GM19463 (cell line): ENCODE data around the gene DCTD.

Experiments used
- ATAC-seq: cut with Tn5 transposase; IDR thresholded peaks from one replicate; pipeline ENCODE4 v1.9.1; 2021; ENCODE audit warnings: mild to moderate bottlenecking, moderate library complexity; ENCODE audit not compliant: unreplicated experiment

The DCTD gene

GRCh38 chr4:182917182-182918043, at the start of gene DCTD:
Gene DCTD, minus strand, starts transcription at chr4:182917386. Its CDS starts 1,818 bp downstream, at chr4:182915568.
- ATAC-seq = peak; percentile 71

DNA sequence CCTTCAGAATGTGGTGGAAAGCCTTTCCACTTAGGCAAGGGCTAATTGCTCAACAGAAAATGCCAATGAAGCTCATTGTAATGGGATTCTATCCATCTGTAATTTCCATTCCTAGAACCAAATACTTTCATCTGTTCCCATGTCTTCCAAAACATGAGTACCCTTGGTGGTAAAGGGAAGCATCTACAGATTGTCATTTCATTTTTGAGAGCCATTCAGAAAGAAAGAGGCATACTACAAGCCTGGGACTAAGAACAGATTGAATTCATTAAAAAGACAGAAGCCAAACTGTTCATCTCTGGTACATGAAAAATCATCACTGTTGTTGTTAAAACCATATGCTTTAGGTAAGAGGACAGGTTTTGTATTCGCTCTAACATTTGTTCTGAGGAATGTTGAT, 43.6 kb upstream of the DCTD start:
- ATAC-seq = no peak

DNA sequence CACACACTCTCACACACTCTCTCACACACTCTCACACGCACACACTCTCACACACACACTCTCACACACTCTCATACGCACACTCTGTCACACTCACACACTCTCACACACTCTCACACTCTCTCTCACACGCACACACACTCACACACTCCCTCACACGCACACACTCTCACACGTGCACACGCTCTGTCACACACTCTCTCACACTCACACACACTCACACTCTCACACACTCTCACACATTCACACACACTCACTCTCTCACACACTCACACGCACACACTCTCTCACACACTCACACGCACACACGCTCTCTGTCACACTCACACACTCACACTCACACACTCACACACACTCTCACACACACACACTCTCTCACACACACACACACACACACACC, 43.0 kb upstream of the DCTD start:
- ATAC-seq = no peak

- no peak for ATAC-seq
Measured at GRCh38 chr4:182955411-182955810, 38.2 kb upstream of the DCTD start.

DNA sequence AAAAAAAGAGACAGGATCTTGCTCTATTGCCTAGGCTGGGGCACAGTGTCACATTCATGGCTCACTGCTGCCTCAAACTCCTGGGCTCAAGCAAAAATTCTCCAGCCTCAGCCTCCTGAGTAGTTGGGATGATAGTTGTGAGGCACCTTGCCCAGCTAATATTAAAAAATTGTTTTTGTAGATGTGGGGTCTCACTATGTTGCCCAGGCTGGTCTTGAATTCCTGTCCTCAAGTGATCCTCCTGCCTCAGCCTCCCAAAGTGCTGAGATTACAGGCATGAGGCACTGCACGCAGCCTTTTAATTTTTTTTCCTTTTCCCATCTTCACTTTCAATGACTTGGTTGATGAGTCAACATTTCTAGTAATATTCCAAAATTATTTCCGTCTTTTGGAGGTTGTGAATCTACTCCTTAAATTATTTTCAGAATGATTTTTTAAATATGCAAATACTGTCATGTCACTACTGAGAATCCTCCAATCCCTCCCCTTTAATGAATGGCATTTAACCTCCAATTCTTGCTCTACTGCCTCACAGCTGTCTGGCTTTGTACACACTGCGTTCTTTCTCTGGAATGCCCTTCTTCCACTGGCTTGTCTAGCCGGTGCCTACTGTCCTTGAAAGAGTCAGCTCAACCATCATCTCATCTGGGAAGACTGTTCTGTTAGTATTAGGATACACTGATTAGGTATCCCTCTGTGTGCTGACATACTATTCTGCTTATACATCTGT, 27.5 kb upstream of the DCTD start:
- ATAC-seq = no peak

GRCh38 chr4:182939680-182940079, 22.5 kb upstream of the DCTD start:
- no peak for ATAC-seq

GRCh38 chr4:182938205-182938645, 21.0 kb upstream of the DCTD start:
- peak; percentile 98 for ATAC-seq

DNA sequence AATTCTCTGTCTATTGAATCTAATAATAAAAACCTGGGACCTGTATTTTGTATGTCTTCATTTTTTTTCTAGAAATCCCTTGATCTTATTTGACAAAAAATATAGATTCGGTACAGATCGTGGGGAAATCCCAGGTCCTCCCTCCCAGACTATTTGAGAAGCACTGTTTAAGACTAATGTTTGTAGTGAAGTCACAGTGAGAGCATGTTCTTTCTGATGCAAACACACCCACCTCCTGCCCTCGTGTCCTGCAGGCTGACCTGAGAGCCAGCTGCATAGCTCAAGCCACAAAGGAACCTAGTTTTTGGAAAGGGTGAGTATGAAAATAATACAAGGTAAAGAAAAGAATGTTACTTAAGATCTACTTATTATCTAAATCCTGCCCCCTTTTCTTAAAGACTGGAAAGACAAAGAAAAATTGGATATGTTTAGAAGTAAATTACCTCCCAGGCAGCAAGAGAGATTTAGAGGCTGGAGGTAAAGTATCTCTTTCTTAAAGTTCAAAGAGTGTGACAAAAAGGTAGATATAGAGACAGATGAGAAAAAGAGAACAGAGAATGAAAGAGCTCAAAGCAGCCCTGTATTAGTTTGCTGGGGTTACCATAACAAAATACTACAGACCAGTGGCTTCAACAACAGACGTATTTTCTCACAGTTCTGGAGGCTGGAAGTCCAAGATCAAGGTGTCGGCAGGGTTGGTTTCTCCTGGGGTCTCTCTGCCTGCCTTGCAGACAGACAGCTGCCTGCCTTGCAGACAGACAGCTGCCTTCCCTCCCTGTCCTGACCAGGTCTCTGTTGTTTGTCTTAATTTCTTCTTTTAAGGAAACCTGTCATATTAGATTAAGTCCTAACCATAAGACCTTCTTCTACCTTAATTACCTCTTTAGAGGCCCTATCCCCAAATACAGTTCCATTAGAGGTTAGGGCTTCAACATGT, 20.4 kb upstream of the DCTD start:
- ATAC-seq = peak; percentile 26

DNA sequence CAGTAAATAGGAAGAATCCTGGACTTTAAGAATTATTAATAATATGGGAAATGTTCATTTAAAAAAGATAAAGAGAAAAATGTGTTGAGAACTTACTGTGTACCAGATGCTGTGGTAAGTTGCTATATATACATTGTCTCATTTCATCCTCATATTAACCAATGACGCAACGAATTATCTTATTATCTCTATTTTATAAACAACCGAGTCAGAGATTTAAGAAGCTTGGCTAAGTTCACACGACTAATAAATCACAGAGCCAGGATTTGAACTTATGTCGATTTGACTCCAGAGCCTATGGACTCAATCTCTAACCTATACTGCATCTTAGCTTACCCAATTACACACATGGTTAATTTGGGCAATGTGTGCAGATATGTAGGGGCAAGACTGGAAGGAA, 15.5 kb upstream of the DCTD start:
- ATAC-seq = no peak

GRCh38 chr4:182931691-182932345, 14.6 kb upstream of the DCTD start:
- ATAC-seq = no peak

GRCh38 chr4:182930889-182931288, 13.7 kb upstream of the DCTD start:
- ATAC-seq = no peak

GRCh38 chr4:182929296-182929695, 12.1 kb upstream of the DCTD start:
- ATAC-seq = no peak

DNA sequence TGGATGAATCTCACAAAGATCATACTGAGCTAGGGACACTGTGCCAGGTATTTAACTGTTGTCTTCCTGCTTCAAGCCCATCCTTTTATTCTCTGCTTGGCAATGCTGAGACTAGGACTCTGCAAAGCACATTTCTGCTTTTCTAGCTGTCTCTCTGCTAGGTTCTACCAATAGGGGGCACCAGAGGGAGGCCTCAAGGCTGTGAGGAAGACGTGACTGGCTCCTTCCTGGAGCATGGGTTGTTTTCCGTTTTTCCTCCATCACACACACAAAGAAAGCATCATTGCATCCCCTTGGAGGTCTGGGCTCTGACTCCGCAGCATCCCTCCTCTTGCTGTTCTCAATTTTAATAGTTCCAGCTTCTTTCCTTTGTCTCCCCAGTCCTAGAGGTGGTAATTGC, 10.9 kb upstream of the DCTD start:
- no peak for ATAC-seq

DNA sequence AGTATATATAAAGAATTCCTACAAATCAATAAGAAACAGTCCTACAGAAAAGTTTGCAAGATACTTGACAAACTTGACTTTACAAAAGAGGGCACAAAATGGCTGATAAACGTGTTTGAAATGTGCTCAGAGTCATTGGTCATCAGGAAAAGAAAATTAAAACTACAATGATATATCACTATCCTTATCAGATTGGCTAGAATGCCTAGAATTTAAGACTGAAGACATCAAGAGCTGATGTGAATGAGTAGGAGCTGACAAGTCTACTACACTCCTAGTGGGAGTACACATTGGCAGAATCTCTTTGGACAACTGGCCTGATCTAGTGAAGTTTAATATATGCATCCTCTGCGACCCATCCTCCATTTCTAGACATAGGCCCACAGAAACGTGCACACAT, 10.3 kb upstream of the DCTD start:
- ATAC-seq = no peak

GRCh38 chr4:182925855-182926254, 8.7 kb upstream of the DCTD start:
- no peak for ATAC-seq

GRCh38 chr4:182925298-182925757, 8.1 kb upstream of the DCTD start:
- peak; percentile 100 for ATAC-seq

DNA sequence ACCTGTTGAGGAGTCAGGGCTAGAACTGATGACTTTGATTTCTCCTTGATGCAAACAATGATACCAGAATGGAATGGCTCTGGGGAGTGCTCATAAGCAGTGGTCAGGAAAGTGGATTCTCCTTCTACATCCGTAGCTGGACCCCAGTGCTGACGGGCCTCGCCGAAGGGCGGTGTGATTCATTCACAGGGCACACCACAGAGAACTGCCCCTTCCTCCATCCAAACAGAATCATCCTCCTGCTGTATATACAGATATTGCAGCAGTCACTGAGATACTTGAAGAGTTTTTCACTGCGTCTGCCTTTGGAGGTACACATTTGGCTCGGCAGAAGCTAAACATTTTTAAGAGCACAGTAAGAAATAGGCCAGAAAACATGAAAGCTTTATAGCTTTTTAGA, 7.3 kb upstream of the DCTD start:
- no peak for ATAC-seq

DNA sequence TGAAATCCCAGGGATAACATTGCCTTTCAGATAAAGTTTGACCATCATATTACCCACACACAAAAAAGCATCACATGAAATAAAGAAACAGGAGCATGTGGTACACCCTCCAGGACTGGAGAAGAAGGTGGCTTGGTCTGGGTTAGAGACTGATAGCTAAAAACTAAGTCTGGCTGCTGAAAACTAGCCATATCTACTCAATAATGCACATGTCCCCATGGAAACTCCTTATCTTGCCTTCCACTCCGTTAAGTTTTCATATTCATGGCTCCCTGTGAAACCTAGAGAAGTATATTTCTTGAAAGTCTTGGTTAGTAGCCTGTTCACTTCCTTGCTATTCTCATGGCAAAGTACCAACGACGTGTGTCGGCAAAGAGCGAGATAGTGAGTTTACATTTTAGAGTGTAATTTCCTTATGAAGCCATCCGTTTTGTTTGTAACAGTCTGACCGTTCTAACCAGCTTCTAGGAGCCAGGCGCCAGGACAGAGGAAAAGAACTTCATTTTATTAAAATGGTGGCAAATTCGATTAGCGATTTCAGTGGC, 6.7 kb upstream of the DCTD start:
- no peak for ATAC-seq

DNA sequence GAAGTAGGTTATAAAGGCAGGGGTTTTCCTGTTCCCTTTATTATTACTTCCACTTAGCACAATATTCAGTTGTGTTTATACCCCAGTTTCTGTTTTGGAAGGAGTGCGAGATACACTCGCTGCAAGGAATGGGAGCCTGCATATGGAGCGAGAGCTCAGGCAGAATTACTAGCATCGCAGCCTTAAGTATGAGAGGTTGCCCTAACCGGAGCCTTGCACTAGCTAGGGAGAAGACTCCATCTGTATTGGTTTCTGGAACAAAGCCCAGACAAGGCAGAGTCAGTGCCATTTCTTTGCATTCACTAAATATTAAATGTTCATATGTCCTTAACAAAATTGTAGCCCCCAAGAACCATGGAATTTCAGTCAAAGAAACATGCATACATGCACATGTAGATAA, 6.2 kb upstream of the DCTD start:
- ATAC-seq = no peak
